ENCODE measurements around the gene NPIPA5.
"Not testable (repeated sequence)": the region's sequence is repeated elsewhere in the genome, so short reads cannot be mapped to it uniquely, and the experiment has no call there.

DNA sequence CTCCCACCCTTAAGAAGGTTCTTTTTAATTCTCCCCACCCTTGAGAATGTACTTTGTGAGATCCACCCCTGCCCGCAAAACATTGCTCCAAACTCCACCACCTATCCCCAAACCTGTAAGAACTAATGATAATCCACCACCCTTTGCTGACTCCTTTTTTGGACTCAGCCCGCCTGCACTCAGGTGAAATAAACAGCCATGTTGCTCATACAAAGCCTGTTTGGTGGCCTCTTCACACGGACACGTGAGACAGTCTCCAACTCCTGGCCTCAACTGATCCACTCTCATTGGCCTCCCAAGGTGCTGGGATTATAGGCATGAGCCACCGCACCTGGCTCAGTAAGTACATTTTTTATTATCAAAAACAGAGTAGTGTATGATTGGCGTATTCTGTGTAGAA, 31.4 kb upstream of the NPIPA5 start:
- not testable (repeated sequence) for TF ChIP-seq L3MBTL2 (conservative IDR thresholded peaks at IDR 0.05); BHLHE40 (IDR thresholded peaks at IDR 0.05; ENCODE audit: borderline replicate concordance); ZNF384 (IDR thresholded peaks at IDR 0.05); TARDBP (IDR thresholded peaks at IDR 0.05)

All from HEK293T (cell line).